ENCODE results near the gene CLSTN1. TPM values are rescaled to one million over a fixed set of nuclear protein-coding genes. Genes with fewer than 3 reads are reported as not detected.
A peak's percentile ranks its signal among the peaks of the same experiment; 100 is the strongest.

The CLSTN1 gene
- total RNA-seq (2014; rRNA removed; shearing (Covaris generic)), result 100 and 127 TPM in 2 replicates

DNA sequence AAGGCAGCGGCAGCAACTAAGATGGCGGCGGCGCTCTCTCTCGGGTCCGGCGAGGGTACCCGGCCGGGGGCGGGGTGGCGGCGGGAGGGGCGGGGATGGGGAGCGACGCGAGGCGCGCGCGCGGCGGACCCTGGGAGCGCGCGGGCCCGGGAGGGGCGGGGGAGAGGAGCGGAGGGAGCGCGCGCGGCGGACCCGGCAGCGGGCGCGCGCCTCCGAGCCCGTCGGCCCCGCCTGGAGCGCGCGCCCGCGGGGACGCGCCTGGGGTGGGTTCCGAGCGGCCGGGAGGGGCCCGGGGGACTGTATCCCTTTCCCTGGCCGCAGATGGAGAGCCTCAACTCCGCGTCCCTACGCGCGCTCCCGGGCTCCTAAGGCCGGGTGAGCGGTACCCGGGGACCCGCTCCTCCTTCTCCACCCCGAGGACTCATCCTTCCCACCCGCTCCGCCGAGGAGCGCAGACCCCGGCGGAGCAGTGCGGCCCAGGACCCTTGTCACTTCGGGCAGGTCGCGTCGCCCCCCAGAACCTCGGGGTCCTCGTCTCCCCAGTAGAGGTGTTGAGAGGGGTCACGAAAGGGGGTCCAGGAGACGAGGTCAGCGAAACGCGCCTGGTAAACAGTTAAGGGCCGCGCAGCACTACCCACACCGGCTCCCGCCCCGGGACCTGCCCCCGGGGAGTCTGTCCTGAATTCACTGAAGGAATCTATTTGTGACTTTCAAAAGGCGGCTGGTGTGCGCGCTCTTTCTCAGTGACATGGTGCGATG, at the start of gene CLSTN1:
Gene CLSTN1, minus strand, starts transcription at position 23 of the 759 bp plus-strand sequence. CDS start 232 bp downstream, outside the sequence.
- Histone ChIP-seq H3K36me3 (replicated peaks; ENCODE audit: control insufficient read depth, insufficient read depth, low read length) (no peaks in the 10 kb centered on the region), H3K4me3 (ENCODE audit: insufficient read depth, low read depth, low read length) (peak within 1 kb of the TSS; percentile 94), H3K27me3 (ENCODE audit: control insufficient read depth, insufficient read depth, low read length) (peaks cover 10% of the 10 kb centered on the region)
- DNase-seq, result peak; percentile 100

DNA sequence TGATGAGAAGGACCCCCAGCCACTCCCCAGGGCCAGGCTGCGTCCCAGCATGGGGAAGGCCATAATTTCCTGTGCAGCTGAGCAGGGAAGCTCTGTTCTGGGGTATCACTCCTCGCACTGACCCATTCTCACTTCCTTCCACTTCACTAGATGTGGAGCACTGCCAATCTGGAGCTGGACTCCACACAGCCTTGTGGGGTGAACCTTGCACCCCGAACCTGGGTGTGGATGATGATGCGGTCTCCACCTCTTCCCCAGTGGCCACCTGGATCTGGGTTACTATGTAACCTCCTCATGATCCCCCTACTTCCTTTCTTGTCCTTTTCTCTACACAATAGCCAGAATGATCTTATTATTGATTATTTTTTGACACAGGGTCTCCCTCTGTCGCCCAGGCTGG, 49.6 kb upstream of the CLSTN1 start:
- Histone ChIP-seq H3K27me3 (ENCODE audit: control insufficient read depth, insufficient read depth, low read length) (no peaks in the 10 kb centered on the region), H3K4me3 (ENCODE audit: insufficient read depth, low read depth, low read length) (no peak overlapping the region), H3K36me3 (replicated peaks; ENCODE audit: control insufficient read depth, insufficient read depth, low read length) (peaks cover 2% of the 10 kb centered on the region)
- no peak for DNase-seq

DNA sequence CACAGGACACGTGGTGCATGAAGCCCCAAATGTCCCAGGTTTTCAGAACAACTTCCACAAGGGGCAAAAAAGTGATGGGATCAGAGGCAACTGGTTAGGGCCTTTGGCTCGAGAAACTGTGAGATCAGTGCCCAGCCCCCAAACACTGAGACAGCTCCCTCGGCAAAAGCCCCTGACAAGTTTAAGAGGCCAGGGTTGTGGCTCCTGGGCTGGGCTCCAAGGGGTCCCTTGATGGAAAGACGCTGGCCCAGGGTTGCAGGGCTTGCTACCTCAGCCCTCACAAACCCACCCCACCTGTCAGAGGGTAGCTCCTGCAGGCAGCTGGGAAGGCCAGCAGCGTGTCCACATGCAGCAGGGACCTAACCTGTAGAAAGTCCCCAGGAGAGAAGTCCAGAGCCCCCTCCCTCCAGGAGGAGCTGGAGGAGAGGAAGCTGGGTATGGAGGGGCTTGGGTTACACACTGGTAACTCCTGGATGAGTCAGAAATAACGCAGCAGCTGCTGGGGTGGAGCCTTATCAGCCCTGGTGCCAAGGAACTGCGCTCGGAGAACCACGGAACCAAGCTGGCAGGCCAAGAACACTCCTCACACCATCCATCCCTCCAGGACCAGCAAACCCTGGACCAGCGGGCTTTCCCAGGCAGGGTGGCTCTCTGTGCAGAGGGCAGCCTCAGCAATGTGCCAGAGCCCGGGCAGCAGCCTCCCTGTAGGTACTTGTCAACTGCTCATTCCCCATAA, 48.8 kb upstream of the CLSTN1 start:
- peaks cover 3% of the 10 kb centered on the region for H3K36me3 ChIP-seq (replicated peaks; ENCODE audit: control insufficient read depth, insufficient read depth, low read length)
- DNase-seq, result no peak
- no peaks in the 10 kb centered on the region for H3K27me3 ChIP-seq (ENCODE audit: control insufficient read depth, insufficient read depth, low read length)
- H3K4me3 ChIP-seq (ENCODE audit: insufficient read depth, low read depth, low read length), result no peak overlapping the region

DNA sequence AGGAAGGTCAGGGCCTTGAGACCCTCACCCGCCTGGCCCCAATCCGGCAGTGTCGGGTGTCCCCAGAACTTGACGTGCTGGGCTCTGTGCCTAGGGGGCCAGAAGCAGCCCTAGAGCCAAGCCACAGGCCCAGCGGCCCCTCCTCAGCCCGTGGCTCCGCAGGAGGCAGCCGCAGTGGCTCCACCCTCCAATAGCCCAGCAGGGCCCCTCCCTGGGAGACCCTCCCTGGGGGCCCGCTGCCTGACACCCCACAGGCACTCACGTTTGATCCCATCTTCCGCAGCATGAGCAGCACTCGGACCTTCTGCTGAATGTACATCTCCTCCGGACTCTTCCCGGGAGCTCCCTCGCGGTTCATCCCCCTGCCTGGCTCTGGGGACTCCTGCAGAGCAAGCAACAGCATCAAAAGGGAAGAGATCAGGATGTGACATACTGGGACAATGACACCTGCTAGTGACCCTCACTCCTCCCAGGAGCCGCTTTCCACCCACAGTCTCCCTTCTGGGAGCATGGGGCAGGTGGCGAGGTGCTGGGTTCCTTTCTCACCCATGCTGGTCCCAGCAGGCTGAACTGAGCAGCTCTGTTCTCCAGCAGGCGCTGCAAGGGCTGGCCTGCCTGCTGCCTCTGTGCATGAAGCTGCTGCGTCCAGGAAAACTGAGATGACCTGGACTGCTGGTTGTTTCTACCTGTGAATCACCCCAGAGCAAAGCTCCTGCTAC, 48.1 kb upstream of the CLSTN1 start:
- no peak for DNase-seq
- H3K36me3 ChIP-seq (replicated peaks; ENCODE audit: control insufficient read depth, insufficient read depth, low read length), result peaks cover 3% of the 10 kb centered on the region
- no peaks in the 10 kb centered on the region for H3K27me3 ChIP-seq (ENCODE audit: control insufficient read depth, insufficient read depth, low read length)
- H3K4me3 ChIP-seq (ENCODE audit: insufficient read depth, low read depth, low read length), result no peak overlapping the region

DNA sequence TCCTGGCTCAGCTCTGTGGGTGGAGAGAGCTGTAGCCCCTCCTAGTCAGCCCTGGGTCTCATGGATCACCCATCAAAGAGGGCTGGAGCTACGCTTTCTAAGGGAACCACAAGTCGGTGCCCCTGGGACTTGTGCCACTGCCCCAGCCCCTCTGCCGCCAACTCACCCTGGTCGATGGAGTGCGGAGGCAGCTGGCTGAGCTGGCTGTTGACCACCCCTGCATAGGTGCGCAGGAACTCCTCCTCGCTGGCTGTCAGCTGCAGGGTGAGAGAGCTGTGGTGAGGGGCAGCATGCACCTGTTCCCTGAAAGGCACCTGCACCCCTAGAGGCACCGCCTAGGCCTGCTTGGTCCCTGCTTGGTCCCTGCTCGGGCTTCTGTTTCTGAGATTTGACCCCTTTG, 47.3 kb upstream of the CLSTN1 start:
- no peaks in the 10 kb centered on the region for H3K27me3 ChIP-seq (ENCODE audit: control insufficient read depth, insufficient read depth, low read length)
- DNase-seq, result no peak
- no peak overlapping the region for H3K4me3 ChIP-seq (ENCODE audit: insufficient read depth, low read depth, low read length)
- peaks cover 3% of the 10 kb centered on the region for H3K36me3 ChIP-seq (replicated peaks; ENCODE audit: control insufficient read depth, insufficient read depth, low read length)

DNA sequence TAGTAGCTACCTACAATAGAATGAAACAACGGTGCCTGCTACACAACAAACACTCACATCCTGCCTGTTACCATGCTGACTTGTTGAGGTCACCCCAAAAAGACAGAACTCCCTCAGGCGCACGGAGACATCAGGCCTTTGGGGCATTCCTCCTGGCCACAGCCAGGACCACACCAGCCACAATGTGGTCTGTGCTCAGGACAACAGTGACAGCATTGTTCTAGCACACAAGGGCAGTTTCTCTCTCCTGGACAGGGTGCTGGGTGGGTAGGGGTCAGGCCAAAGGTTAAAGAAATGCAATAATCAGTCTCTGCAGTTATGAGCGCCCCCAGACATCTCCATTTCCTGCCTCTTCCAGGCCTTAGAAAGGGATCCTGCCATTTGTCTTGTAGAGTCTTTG, 46.8 kb upstream of the CLSTN1 start:
- Histone ChIP-seq H3K4me3 (ENCODE audit: insufficient read depth, low read depth, low read length) (no peak overlapping the region), H3K36me3 (replicated peaks; ENCODE audit: control insufficient read depth, insufficient read depth, low read length) (peaks cover 3% of the 10 kb centered on the region), H3K27me3 (ENCODE audit: control insufficient read depth, insufficient read depth, low read length) (no peaks in the 10 kb centered on the region)
- no peak for DNase-seq

DNA sequence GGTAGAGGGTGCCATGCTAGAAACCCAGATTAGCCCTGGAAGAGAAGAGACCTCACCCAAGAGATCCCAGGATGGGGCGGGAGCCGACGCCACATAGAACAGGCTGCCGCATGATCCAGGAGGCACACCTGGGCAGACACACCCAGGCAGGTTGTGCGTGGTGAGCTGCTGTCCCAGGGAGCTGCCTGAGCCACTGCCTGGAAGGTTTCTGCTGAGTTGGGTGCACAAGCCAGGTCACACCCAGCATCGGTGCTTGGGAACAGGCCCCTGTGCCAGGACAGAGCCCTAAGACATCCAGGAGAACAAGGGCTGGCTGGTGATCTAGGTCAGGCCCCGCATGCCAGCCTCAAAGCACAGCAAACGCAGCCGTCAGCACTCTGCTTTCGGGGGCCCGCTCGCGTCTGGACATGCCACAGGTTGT, 46.1 kb upstream of the CLSTN1 start:
- peaks cover 3% of the 10 kb centered on the region for H3K36me3 ChIP-seq (replicated peaks; ENCODE audit: control insufficient read depth, insufficient read depth, low read length)
- H3K27me3 ChIP-seq (ENCODE audit: control insufficient read depth, insufficient read depth, low read length), result no peaks in the 10 kb centered on the region
- no peak for DNase-seq
- no peak overlapping the region for H3K4me3 ChIP-seq (ENCODE audit: insufficient read depth, low read depth, low read length)

DNA sequence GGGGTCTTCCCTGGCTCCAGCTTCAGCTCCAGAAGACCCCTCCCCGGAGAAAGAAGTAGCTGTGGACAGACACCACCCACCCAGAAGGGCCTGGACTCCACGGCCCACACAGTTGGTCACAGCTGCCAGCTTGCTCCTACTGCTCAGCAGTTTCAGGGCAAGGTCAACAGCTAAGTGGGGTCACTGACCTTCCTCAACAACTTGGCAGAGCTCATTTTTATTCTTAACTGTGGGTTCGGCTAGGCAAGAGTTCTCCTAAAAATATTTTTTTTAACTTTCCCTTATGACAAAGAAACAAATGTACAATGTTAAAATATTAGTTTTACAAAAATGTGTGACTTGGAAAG, 44.5 kb upstream of the CLSTN1 start:
- Histone ChIP-seq H3K27me3 (ENCODE audit: control insufficient read depth, insufficient read depth, low read length) (no peaks in the 10 kb centered on the region), H3K4me3 (ENCODE audit: insufficient read depth, low read depth, low read length) (no peak overlapping the region), H3K36me3 (replicated peaks; ENCODE audit: control insufficient read depth, insufficient read depth, low read length) (peaks cover 3% of the 10 kb centered on the region)
- DNase-seq, result no peak

DNA sequence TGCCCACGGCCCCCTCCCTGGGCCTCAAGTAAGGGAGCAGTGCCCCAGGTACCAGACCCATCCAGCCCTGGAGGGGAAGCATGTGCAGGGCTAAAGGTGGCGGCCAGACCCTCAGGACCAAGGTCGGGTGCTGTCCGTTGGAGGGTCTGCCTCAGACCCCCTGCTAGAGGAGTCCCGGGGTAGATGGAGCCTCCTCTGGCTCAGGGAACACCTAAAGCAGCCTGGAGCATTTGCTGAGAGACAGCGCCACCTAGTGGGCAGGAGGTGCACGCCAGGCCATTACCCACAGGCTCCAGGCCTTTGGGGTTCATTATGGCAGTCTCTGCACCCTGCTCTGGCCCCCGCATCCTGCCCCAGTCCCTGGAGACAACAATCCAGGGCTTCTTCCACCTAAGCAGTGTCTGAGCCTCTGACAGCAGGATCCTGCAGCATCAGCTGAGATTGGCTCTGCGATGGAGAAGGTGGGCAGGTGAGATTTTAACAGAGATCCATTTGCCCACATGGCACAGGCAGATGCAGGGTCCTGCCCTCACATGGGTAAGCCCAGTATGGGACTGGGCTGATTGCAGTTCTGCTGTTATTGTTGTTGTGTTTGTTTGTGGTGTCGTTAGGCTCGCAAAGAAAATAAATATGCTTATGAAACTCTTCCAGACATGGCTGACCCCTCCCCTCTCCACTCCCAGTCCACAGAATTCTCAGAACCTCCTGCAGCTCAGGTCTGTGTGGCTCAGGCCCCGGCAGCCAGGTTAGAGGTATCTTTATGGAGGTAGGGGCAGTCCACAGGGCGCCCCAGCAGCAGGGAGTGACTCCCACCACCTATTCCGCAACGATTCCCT, 43.9 kb upstream of the CLSTN1 start:
- Histone ChIP-seq H3K36me3 (replicated peaks; ENCODE audit: control insufficient read depth, insufficient read depth, low read length) (peaks cover 3% of the 10 kb centered on the region), H3K27me3 (ENCODE audit: control insufficient read depth, insufficient read depth, low read length) (no peaks in the 10 kb centered on the region), H3K4me3 (ENCODE audit: insufficient read depth, low read depth, low read length) (no peak overlapping the region)
- DNase-seq, result peak; percentile 94

DNA sequence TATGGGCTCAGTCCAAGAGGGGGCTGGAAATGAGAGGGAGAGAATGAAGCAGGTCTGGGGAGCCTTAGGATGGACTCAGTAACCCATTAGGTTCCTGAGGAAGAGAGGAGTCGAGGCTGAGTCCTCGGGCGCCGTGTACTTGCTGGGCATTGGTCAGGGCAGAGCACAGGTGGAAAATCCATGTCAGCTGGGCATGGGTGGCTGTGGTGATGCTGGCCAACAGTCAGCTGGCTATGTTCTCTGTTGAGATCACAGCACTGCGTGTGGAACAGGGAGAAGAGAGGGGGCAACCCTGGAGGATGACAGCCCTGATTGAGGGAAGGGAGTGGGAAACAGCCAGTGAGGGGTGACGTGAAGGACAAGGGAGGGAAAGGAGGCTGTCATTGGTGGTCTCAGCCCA, 43.1 kb upstream of the CLSTN1 start:
- no peaks in the 10 kb centered on the region for H3K27me3 ChIP-seq (ENCODE audit: control insufficient read depth, insufficient read depth, low read length)
- H3K4me3 ChIP-seq (ENCODE audit: insufficient read depth, low read depth, low read length), result no peak overlapping the region
- peaks cover 3% of the 10 kb centered on the region for H3K36me3 ChIP-seq (replicated peaks; ENCODE audit: control insufficient read depth, insufficient read depth, low read length)
- no peak for DNase-seq

DNA sequence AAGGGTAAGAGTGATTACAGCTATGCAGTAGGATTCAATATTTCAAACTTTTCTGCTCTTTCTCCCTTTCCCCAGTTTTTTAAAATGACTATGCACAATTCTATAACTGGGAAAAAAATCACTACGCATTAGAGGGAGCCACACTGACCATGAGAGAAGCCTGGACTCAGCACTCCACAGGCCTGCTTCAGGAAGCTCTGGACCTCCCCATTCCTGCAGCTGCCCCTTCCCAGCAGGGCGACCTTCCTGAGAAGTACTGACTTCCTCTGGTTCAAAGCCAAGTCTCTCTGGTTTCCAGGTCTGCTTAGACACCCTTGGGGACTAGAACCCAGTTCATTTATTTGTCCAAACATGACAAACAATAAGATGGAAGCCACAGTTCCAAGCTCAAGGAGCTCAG, 42.0 kb upstream of the CLSTN1 start:
- DNase-seq, result no peak
- H3K36me3 ChIP-seq (replicated peaks; ENCODE audit: control insufficient read depth, insufficient read depth, low read length), result peaks cover 3% of the 10 kb centered on the region; the same call in 1 of the 2 replicates
- no peaks in the 10 kb centered on the region for H3K27me3 ChIP-seq (ENCODE audit: control insufficient read depth, insufficient read depth, low read length)
- no peak overlapping the region for H3K4me3 ChIP-seq (ENCODE audit: insufficient read depth, low read depth, low read length)

DNA sequence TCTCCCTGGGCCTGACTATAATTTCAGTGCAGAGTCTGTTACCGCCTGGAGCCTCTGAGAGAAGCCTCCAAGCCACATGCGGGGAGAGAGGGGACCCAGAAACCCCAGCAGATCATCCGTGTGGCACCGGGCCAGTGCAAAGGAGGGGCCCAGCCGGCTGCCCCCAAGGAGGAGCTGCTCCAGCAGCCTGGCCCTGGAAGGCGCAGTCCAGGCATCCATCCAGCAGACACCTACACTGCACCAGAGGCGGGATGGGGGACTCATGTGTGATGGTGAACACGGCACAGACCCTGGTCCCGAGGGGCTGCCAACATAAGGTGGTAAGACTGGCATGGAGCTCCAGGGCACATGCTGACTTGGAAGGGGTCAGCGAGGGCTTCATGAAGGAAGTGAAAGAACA, 39.6 kb upstream of the CLSTN1 start:
- Histone ChIP-seq H3K27me3 (ENCODE audit: control insufficient read depth, insufficient read depth, low read length) (no peaks in the 10 kb centered on the region), H3K4me3 (ENCODE audit: insufficient read depth, low read depth, low read length) (no peak overlapping the region), H3K36me3 (replicated peaks; ENCODE audit: control insufficient read depth, insufficient read depth, low read length) (peaks cover 1% of the 10 kb centered on the region; the same call in 1 of the 2 replicates)
- no peak for DNase-seq

DNA sequence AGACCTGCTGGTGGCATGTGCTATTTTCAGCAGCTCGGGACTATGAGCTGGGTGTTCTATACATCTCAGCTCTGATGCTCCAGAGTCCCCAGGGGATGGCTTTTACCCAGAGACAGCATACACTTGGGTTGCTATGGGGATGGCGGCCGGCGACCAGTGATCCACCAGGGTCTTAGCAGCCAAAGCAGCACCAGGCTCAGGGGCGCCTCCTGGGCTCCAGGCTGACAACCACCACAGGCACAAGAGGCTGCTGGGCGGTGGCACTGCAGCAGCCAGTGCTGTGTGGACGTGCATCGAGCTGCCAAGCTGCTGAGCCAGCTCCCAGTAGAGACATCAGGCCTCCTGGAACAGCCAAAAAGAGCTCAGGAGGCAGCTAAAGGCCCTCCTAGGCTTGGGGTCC, 37.6 kb upstream of the CLSTN1 start:
- DNase-seq, result peak; percentile 71
- Histone ChIP-seq H3K4me3 (ENCODE audit: insufficient read depth, low read depth, low read length) (no peak overlapping the region), H3K36me3 (replicated peaks; ENCODE audit: control insufficient read depth, insufficient read depth, low read length) (no peaks in the 10 kb centered on the region; the same call in 1 of the 2 replicates), H3K27me3 (ENCODE audit: control insufficient read depth, insufficient read depth, low read length) (no peaks in the 10 kb centered on the region)

DNA sequence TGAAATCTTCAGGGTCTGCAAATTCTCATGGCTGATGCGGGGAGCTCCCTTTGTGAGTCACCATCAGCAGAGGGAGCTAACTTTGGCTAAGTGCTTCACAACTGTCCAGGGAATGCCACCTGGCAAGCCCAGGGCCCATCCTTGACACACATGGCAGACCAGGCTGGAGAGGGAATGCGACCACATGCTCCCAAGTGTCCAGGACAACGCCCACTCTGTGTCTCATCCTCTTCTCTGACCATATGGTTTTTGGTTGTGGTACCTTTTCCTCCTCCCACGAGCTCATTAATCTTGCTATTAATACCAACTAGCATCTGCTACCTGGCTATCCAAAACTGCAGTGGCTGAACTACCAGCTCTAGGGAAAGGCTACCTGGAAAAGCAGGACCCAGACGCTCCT, 37.1 kb upstream of the CLSTN1 start:
- H3K27me3 ChIP-seq (ENCODE audit: control insufficient read depth, insufficient read depth, low read length), result no peaks in the 10 kb centered on the region
- no peak overlapping the region for H3K4me3 ChIP-seq (ENCODE audit: insufficient read depth, low read depth, low read length)
- DNase-seq, result no peak
- no peaks in the 10 kb centered on the region; the same call in 1 of the 2 replicates for H3K36me3 ChIP-seq (replicated peaks; ENCODE audit: control insufficient read depth, insufficient read depth, low read length)

Measured in H7 (cell line).